Activated CD4-positive, alpha-beta T cell treated with anti-CD3 and anti-CD28 coated beads, Interleukin-2, Interleukin-6, amounts not matched to agents 100 ng/mL and 50 ng/mL, durations not matched to agents 16 hours and 8 hours (primary cell): ENCODE measurements around the gene LHX4.

Experiments
- DNase-seq: peaks from one replicate; pipeline ENCODE4 v3.0.0-alpha.2; 2020

Gene LHX4

GRCh38 chr1:180229483-180230415, at the start of gene LHX4:
TSS of gene LHX4 (plus strand) at chr1:180230264. CDS start at chr1:180230530, 266 bp downstream.
- peak; percentile 49 for DNase-seq

DNA sequence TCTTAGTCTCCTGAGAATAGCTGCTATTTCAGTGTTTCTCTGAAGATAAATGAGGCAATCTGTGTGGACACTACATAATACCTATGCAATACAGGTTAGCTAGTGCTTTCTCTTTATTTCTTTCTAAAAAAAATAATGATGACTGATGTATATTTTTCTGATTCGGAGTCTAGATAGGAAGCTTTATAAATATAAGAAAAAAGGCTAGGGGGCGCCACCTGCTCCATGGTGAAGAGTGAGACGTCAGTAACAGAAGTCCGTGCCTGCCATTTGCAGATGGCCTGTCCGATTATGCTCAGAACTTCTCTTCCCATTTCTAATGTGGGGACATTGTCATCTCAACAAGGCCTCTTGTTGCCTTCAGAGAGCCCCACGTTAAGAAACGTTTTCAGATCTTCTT, 49.0 kb upstream of the LHX4 start:
- peak; percentile 31 for DNase-seq

DNA sequence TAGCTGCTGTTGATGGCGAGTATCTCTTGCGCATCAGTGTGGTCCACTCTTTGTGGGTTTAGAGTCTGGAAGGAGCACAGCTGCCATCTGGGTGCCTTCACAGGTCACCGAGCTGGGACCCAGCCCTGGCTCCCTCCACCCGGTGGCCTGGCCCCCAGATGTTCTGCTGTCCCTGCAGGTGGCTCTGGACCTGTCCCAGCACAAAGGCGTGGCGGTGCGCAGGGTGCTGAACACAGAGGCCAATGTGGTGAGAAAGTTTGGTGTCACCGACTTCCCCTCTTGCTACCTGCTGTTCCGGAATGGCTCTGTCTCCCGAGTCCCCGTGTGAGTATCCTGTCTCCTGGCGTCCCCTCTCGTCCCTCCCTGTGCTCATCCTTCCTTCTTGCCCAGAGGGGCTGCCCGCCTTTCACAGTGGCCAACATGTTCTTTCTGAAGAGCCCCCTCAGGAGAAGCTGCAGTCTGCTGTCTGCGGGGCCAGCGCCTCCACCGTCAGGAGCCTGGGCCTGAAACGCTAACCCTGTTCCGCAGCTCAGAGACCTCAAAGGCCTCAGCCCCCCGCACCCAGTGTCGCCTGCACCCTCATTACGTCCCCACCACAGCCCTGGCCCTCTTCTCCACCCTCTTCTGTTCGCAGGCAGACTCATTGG, 47.9 kb upstream of the LHX4 start:
- no peak for DNase-seq

- DNase-seq = no peak
These were observed 47.3 kb upstream of the LHX4 start for GRCh38 chr1:180182643-180183311.

GRCh38 chr1:180183426-180183825, 46.6 kb upstream of the LHX4 start:
- DNase-seq = no peak

GRCh38 chr1:180184041-180184440, 46.0 kb upstream of the LHX4 start:
- no peak for DNase-seq

DNA sequence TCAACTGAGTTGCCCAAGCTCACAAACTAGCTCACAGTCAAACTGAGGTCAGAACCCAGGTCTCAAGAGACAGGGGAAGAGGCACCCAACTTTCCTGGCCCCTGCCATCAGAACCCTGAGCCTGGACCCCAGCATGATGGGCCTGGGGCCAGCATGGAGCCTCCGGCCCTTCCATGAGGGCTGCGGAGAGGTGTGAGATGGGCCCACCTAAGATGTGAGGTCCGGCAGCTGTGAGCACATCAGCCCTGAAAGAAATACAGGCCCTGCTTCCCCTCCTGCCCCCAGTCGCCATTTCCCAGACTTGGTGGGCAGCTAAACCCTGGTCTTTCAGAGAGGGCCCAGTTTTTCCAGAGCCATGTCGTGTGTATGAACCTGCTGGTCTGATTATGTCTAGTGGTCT, 44.8 kb upstream of the LHX4 start:
- no peak for DNase-seq

GRCh38 chr1:180185971-180186645, 44.0 kb upstream of the LHX4 start:
- DNase-seq = no peak

DNA sequence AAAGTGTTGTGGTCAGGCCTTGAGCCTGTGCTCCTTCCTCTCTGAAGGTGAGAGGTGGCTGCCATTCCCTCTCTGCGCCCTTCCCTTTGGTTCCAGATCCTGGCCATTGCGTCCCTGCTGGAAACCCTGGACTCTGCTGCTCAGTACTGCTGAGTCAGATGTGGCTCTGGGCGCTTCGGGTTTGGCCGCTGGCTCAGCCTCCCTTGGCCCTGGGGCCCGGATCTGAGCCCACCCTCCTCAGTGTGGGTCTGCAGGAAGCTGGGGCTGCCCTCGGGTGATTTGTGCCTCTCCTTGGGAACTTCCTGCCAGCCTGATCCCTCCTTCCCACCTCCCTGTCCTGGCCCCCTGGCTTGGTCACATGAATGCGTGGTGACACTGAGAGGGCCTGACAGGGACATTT, 43.2 kb upstream of the LHX4 start:
- no peak for DNase-seq

- no peak for DNase-seq
These were observed 42.4 kb upstream of the LHX4 start for GRCh38 chr1:180187626-180188025.

GRCh38 chr1:180188091-180188506, 42.0 kb upstream of the LHX4 start:
- DNase-seq = peak; percentile 39

DNA sequence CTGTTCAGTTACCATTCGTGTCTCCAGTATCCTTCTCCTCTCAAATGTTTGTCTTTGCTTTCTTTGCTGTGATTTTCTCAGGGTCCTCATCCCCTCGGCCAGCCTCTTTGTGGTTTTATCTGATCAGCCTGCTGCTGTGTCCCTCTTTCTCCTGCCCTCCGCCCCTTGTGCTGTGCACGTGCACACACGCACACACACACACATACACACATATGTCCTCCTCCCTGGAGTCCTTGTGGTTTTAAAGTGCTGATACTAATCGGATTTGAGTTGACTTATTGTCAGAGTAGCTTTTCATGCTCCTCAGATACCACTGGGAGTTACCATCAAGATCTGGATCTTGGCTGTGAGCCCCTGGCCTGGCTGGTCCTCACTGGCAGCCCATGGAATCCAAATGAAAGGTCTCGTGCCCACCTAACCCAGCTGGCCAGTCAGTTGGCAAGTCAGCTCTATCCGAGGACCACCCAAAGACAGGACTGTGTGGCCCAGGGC, 41.3 kb upstream of the LHX4 start:
- DNase-seq = no peak

GRCh38 chr1:180190091-180190490, 40.0 kb upstream of the LHX4 start:
- no peak for DNase-seq

- DNase-seq = peak; percentile 12
These were observed 37.9 kb upstream of the LHX4 start for GRCh38 chr1:180192172-180192571.

- DNase-seq = no peak
These were observed 36.7 kb upstream of the LHX4 start for GRCh38 chr1:180193141-180194047.

DNA sequence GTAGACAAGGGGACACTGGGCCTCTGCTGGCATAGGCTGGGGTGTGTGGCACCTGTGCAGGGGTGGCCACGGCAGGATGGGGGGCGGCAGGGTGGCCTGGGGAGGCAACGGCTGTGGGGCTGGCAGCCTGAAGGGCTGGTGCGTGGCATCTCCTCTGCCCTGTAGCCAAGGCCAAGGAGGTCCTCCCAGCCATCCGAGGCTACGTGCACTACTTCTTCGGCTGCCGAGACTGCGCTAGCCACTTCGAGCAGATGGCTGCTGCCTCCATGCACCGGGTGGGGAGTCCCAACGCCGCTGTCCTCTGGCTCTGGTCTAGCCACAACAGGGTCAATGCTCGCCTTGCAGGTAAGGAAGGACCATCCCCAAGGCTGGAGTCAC, 36.0 kb upstream of the LHX4 start:
- no peak for DNase-seq

- no peak for DNase-seq
These were observed 35.4 kb upstream of the LHX4 start for GRCh38 chr1:180194546-180195207.

GRCh38 chr1:180195401-180195800, 34.7 kb upstream of the LHX4 start:
- DNase-seq = no peak

- DNase-seq = no peak
These were observed 34.1 kb upstream of the LHX4 start for GRCh38 chr1:180195916-180196315.

- no peak for DNase-seq
These were observed 33.5 kb upstream of the LHX4 start for GRCh38 chr1:180196436-180197003.

DNA sequence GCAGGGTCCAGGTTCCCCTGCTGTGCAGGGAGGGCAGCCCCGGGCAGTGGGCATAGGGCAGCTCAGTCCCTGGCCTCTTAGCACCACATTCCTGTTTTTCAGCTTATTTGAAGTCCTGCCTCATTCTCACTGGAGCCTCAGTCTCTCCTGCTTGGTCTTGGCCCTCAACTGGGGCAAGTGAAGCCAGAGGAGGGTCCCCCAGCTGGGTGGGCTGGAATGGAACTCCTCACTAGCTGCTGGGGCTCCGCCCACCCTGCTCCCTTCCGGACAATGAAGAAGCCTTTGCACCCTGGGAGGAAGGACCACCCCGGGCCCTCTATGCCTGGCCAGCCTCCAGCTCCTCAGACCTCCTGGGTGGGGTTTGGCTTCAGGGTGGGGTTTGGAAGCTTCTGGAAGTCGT, 32.8 kb upstream of the LHX4 start:
- DNase-seq = no peak
